IPS-NIHi7 (cell line): ENCODE data around the gene PGS1.

Experiments
- DNase-seq: peaks from one replicate; pipeline ENCODE4 v3.0.0; 2012; ENCODE audit warnings: mixed read lengths; ENCODE audit errors: extremely low spot score

Gene PGS1

DNA sequence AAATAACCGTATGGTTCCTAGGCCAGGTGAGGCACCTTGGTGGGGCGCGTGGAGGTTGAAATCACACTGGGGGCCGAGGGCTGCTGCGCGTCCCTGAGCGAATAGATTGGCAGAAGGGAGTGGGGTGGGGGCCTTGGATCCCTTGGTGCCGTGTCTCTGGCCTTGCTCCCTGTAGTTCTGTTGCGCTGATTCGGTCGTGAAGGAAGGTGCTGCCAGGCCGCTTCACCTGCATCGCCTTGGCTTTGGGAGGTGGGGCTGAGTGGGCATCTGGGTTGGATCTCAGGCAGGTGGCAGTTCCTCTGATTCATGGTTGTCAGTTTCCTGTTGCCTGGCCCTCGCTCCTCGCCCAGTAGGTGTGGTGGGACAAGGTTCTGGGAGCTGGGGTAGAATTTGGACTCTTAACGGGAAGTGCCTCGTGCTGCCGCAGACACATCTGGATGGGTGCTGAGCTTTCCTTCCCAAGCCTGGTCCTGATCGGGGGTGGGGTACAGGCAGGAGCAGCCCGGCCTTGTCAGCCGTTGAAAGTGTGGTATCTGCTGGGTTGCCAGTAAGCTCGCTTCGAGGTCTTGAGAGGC is 30.1 kb downstream of the PGS1 start:
- DNase-seq = no peak

DNA sequence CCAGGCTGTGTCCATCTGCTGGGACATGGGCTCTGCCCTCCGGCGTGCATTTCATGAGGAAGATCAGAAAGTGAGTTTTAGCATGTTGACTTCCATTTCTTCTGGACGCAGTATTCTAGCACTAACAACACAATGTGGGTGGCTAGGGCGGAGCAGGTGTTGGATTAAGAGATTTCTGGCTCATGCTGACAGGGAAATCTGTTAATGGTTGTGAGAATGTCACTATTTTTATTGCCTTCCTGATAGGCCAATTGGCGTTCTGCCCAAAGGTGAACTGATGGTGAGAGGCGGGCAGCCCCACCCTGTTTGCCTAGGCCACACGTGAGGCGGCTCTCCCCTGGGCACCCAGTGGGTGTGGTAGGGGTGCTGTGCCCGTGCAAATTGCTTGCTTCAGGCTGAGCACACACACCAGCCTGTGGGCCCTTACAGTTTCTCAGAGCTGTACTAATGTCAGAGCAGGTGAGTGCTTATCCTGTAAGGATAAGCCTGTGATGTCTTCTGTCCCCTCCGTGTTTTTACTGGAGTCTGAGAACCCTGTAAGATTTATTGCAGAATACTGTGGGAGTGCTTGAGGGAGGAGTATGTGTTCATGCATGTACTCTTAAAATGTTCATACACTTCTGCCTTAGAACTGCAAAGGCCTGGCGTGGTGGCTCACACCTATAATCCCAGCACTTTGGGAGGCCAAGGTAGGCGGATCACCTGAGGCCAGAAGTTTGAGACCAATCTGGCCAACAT is 30.9 kb downstream of the PGS1 start:
- DNase-seq = no peak

- DNase-seq = no peak
These were observed 32.9 kb downstream of the PGS1 start for GRCh38 chr17:78411241-78411857.

DNA sequence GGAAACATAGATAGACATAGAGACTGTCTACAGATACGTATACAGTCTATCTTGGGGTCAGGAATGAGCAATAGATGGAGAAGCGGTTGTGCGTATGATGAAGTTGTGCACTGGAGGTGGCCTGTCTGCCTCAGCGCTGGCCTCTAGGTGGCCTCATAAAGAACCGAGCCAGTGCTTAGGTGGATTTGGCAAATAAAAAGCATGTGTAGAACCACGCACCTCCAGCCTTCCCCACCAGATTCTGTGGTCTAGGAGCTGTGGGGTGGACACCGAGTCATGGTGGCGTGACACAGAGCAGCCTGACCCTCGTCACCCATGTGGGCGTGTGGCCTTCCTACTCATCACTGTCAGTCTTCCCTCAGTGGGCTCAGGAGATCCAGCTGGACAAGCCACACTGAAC is 34.0 kb downstream of the PGS1 start:
- DNase-seq = no peak

DNA sequence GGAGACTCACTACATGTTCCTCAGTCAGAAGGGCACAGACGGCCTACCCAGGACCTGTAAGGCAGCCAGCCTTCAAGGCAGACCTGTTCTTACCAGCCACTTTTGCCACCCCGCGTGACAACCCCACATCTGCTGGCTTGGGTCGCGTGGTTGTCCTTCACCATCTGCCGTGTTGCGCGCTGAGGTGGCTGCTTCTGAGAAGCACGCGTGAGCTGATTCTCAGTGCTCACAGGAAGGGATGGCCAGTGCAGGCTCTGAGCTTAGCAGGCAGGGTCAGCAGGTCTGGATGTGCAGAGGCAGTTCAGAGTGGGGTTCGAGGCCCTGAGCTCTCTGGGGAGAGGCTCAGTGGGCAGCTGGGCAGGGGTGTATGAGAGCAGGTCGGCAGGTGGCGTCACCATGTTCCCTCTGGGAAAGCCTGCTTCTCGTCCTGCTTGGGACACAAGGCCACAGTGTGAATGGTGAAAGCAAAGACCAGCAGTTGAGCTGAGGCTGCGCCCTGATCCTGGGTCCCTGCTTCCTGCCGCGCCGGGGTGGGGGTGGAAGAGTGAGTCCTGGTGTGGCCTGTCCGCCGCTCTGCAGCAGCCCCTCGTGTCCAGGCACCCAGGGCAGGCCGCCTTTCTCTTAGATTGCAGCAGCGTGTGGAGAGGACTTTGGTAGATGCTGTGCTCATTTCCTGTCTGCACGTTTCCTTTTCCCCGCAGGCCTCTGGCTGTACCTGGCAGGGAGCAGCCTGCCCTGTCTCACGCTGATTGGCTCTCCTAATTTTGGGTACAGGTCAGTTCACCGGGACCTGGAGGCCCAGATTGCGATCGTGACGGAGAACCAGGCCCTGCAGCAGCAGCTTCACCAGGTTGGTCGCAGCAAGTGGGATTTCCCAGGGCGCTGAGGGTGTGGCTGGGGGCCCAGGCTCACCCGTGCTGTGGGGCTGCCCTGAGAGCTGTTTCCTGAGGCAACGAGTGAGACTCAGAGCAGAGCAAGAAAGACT is 36.0 kb downstream of the PGS1 start:
- no peak for DNase-seq

- DNase-seq = no peak
These were observed 37.6 kb downstream of the PGS1 start for GRCh38 chr17:78415821-78416711.

DNA sequence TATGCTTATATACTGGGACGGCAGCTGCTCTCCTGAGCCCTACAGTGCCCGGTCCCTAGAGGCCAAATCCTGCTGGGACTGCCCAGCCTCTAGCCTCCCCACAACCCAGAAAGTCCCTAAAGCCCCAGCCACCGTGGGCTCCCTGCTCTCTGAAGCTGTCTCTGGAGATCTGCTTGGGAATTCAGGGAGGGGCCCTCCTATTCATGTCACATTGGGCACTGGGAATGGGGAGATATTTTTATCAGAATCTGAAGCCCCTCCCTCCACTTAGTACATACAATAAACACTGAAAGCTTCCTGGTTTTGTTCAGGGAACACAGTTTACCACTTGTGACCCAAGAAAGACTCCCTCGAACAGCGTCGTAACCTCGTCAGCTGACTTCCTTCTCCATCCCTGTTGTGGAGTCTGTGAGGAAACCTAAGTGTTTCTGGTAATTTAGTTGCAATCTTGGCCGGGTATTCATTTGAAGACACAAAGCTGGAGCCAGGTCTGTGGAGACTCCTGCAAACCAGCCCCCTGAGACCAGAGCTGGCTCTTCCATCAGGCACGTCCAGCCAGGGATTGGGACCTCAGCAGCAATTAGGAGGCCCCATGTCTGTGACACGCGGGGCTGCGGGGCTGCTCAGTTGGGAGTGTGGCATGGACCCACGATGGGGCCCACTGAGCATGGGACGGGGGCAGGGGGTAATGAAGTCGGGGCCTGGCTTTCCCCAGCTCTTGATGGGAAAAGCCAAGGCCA is 38.5 kb downstream of the PGS1 start:
- no peak for DNase-seq

- DNase-seq = no peak
These were observed 39.1 kb downstream of the PGS1 start for GRCh38 chr17:78417531-78417909.

DNA sequence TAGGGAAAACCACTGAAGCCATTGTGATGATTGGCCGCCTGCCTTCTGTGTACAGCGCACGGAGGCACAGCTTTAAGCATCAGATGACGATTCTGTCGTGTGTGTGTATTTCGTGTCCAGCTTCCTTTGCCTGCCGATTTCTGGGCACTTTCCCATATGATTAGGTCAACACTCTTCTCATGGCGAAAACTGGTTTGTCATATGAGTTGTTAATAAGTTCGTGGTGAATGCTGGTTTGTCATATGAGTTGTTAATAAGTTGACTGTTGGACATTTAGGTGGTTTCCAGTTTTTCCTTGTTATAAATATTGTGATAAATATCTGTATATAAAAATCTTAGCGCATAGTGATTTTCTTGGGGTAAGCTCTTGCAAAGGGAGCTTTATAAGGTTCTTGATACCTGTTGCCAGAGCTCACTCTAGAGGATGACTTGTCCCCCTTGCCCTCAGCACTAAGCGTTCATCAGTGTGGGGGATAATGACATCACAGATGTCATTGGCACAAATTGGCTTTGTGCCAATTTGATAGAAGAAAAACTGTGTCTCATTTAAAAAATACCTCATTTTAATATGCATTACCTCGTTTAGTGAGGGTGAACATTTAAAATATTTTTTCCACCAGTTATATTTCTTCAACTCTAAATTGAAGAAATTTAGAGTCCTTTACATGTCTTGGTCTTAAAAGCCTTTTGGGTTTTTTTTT is 40.0 kb downstream of the PGS1 start:
- no peak for DNase-seq

GRCh38 chr17:78419970-78420815 is 41.7 kb downstream of the PGS1 start:
- DNase-seq = no peak

- no peak for DNase-seq
These were observed 42.7 kb downstream of the PGS1 start for GRCh38 chr17:78421084-78421533.

DNA sequence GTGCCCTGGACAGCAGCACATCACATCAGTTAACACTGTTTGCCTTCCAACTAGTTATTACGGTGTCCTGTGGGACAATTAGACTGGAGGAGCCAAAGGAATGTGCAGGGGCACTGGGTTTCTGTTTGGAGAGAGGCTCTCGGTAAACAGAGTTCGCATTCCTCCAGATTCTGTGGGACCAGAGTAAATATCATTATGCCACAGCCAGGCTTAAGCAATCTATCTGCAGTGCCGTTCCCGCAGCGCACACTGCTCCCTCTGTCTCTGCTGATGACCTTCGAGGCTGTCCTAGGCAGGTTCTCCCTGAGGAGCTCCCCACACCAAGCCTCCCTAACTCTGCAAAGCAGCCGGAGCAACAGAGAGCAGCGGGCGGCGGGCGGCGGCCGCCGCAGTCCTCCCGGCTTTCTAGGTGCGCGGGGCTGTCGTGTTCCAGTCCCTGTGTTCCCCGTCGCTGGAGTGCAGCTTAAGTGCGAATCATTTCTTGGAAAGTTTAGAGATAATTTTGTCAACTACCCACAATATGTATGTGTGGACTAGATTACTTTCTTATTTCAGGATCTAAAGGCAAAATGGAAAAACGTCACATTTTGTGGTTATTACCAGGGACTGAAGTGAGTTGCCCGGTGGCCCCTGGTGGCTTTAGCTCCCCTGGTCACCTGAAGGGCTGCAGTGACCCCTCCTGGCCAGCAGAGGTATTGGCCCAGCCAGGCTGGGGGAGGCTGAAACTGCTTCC is 43.3 kb downstream of the PGS1 start:
- peak; percentile 94 for DNase-seq

GRCh38 chr17:78422267-78422605 is 43.8 kb downstream of the PGS1 start:
- no peak for DNase-seq

DNA sequence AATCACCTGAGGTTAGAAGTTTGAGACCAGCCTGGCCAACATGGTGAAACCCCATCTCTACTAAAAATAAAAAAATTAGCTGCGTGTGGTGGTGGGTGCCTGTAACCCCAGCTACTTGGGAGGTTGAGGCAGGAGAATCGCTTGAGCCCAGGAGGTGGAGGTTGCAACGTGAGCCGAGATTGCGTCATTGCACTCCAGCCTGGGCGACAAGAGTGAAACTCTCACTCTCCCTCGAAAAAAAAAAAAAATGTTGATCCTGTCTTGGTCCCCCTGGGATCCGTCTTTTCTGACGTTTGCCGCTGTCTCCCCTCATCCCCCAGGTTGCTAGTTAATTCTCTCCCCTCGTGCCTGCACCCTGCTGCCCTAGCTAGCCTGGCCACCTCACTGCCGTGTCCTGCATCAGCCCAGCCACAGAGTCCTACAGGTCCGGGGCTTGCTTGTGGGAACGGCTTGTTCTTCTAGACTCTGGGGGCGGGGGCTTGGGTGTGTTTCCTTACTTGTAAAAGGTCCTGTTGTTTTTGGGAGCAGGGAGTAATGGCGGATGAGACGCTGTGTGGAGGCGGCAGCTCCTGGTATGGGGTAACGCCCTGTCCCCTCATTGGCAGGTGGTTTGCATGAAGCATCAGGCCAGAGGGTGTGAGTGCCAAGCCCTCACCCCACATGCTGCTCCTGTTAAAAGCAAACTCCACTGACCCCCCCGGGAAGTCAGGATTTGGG is 44.6 kb downstream of the PGS1 start:
- no peak for DNase-seq

DNA sequence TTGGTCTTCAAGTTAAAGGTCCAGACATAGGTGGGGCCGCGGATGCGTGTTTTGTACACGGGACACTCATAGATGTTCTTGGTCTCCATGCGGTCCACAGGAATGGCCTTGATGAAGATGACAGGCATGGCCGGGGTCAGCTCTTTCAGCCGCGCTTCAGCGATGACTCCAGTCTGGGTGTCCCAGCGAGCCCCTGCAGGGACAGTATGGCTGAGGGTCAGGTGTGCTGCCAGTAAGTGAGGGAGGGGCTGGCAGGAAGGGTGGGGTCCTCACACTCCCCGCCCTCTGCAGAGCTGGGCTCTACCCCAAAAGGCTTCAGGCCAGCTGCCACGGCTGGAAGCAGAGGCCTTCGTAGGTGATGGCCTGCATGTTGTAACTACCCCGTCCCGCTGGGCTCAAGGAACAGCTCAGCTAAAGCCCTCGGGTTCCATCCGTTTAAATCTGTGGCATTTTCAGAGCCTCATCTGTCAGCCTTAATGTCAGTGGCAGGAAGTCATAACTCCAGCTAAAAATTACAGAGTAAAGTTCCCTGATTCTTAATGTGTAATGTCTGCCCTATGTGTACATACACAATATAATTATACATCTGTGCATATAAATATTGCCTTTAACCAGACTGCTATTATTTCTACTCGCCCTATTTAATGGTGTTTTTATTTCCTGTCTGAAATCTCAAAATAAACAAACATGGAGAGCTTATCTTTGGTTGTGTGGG is 45.7 kb downstream of the PGS1 start:
- no peak for DNase-seq

- DNase-seq = no peak
These were observed 47.0 kb downstream of the PGS1 start for GRCh38 chr17:78425429-78425828.
